ENCODE results near the gene ZBTB16. TPM values are rescaled to one million over a fixed set of nuclear protein-coding genes. Genes with fewer than 3 reads are reported as not detected.
A peak's percentile ranks its signal among the peaks of the same experiment; 100 is the strongest.

Gene ZBTB16
- total and polyA plus RNA-seq, 4 donors, result 8.9 to 140 (median 34.5) TPM

DNA sequence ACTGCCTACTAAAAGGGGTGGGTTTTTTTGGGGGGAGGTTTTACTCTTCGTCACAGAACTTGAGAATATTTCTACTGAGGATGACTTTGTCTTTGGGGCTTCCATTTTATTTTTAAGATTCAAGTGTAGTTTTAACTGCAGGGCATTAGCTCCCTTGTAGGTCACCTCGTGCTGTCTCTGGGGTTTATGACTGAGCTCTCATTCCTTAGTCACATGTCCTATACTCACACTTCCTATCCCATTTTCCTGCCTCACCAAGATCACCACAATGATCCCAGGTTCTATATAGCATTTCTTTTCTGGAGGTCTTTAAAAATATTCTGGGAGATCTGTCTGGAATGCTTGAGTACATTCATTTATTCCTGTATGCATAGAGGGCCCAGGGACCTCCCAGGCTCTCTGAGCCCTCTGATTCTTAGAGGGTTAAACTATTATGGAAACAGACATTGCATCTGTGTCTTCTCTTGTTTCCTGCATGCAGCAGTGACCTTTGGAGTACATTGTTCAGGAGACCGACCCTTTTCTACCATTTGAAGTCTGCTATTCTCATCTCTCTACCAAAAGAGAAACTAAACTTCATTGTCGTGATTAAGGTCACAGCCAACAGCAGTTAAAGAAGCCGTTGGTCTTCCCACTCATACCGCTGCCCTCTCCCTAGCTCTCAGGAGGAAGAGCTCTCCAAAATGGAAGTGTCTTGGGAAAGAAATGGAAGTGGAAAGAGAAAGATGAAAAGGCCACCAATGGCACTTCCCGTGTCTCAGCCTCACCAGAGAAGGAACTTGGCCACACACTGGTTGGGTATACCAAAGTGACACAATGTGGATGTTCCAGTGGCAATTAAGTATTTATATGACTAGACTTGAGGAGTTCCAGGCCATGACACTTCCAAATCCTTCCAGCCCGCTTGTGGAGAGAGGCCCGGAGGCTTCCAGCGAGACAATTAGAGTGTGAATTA lies 77.5 kb downstream of the ZBTB16 start:
- TF ChIP-seq, protein P1, sequence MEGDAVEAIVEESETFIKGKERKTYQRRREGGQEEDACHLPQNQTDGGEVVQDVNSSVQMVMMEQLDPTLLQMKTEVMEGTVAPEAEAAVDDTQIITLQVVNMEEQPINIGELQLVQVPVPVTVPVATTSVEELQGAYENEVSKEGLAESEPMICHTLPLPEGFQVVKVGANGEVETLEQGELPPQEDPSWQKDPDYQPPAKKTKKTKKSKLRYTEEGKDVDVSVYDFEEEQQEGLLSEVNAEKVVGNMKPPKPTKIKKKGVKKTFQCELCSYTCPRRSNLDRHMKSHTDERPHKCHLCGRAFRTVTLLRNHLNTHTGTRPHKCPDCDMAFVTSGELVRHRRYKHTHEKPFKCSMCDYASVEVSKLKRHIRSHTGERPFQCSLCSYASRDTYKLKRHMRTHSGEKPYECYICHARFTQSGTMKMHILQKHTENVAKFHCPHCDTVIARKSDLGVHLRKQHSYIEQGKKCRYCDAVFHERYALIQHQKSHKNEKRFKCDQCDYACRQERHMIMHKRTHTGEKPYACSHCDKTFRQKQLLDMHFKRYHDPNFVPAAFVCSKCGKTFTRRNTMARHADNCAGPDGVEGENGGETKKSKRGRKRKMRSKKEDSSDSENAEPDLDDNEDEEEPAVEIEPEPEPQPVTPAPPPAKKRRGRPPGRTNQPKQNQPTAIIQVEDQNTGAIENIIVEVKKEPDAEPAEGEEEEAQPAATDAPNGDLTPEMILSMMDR (IDR thresholded peaks at IDR 0.05; ENCODE audit: low read depth, low read length, missing input control), result no peak
- TF ChIP-seq HNF4A (conservative IDR thresholded peaks at IDR 0.05), result peak in 1 of 2 donors; percentile 6
- TF ChIP-seq HNF4G (IDR thresholded peaks at IDR 0.05), result no peak
- DNase-seq (ENCODE audit: low spot score), result no peak
- 62% methylated on average over 10 of the region's 10 CpGs for WGBS
- H3K27ac ChIP-seq (ENCODE audit: low read depth in 1 of 2, low read length in 2 of 2), result peak overlapping the region in 1 of 2 donors; percentile 1
- H3K27me3 ChIP-seq (ENCODE audit: control insufficient read depth in 4 of 4, insufficient read depth in 4 of 4, low read length in 3 of 4), result no peaks in the 10 kb centered on the region
- H3K9me3 ChIP-seq (ENCODE audit: control insufficient read depth in 4 of 4, low read length in 3 of 4), result no peaks in the 10 kb centered on the region
- no peak overlapping the region for H3K9ac ChIP-seq (ENCODE audit: low read depth in 1 of 2, low read length in 2 of 2)
- H3K4me3 ChIP-seq (ENCODE audit: low read depth in 1 of 3, low read length in 3 of 3), result no peak overlapping the region
- peaks cover 0 to 10% (median 3%) of the 10 kb centered on the region in 4 donors for H3K36me3 ChIP-seq (ENCODE audit: control insufficient read depth in 4 of 4, insufficient read depth in 3 of 4, low read depth in 1 of 4, low read length in 3 of 4)
- peaks cover 24 to 68% (median 49%) of the 10 kb centered on the region in 4 donors for H3K4me1 ChIP-seq (ENCODE audit: control insufficient read depth in 4 of 4, insufficient read depth in 4 of 4, low read length in 3 of 4)

DNA sequence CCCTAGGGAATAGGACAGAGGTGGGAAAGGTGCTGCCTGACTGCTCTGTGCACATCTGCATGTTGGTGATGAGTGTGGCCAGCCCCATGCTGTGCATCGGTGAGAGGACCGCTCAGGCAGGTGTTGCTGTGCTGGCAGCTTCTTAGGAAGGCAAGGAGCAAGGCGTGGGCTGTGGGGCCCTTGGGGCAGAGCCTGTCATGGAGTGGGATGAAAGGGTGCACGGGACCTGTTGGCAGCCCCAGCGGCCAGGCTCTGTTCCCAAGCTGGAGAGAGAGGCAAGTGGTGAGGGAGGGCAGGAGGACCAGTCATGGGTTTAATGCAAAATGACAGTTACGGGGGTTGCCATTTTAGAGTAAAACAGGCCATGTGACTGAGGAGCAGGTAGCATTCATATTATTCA lies 78.3 kb downstream of the ZBTB16 start:
- Histone ChIP-seq H3K4me1 (ENCODE audit: control insufficient read depth in 4 of 4, insufficient read depth in 4 of 4, low read length in 3 of 4) (peaks cover 24 to 68% (median 42%) of the 10 kb centered on the region in 4 donors), H3K4me3 (ENCODE audit: low read depth in 1 of 3, low read length in 3 of 3) (no peak overlapping the region), H3K9me3 (ENCODE audit: control insufficient read depth in 4 of 4, low read length in 3 of 4) (no peaks in the 10 kb centered on the region), H3K27ac (ENCODE audit: low read depth in 1 of 2, low read length in 2 of 2) (no peak overlapping the region), H3K27me3 (ENCODE audit: control insufficient read depth in 4 of 4, insufficient read depth in 4 of 4, low read length in 3 of 4) (no peaks in the 10 kb centered on the region), H3K36me3 (ENCODE audit: control insufficient read depth in 4 of 4, insufficient read depth in 3 of 4, low read depth in 1 of 4, low read length in 3 of 4) (peaks cover 0 to 10% (median 3%) of the 10 kb centered on the region in 4 donors), H3K9ac (ENCODE audit: low read depth in 1 of 2, low read length in 2 of 2) (no peak overlapping the region)
- DNase-seq (ENCODE audit: low spot score), result no peak
- WGBS, result 97% methylated on average over 6 of the region's 6 CpGs
- no peak for TF ChIP-seq HNF4G (IDR thresholded peaks at IDR 0.05)
- no peak for TF ChIP-seq JUND (IDR thresholded peaks at IDR 0.05)
- no peak for TF ChIP-seq TAF1 (conservative IDR thresholded peaks at IDR 0.05)
- no peak for TF ChIP-seq RXRA (IDR thresholded peaks at IDR 0.05)
- TF ChIP-seq FOXA1 (IDR thresholded peaks at IDR 0.05), result no peak
- TF ChIP-seq, protein P2, sequence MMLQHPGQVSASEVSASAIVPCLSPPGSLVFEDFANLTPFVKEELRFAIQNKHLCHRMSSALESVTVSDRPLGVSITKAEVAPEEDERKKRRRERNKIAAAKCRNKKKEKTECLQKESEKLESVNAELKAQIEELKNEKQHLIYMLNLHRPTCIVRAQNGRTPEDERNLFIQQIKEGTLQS (IDR thresholded peaks at IDR 0.05), result no peak
- TF ChIP-seq RAD21 (IDR thresholded peaks at IDR 0.05), result no peak
- no peak for TF ChIP-seq NR2F2 (IDR thresholded peaks at IDR 0.05)
- TF ChIP-seq ZBTB33 (IDR thresholded peaks at IDR 0.05), result no peak
- TF ChIP-seq, protein P3, sequence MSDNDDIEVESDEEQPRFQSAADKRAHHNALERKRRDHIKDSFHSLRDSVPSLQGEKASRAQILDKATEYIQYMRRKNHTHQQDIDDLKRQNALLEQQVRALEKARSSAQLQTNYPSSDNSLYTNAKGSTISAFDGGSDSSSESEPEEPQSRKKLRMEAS (IDR thresholded peaks at IDR 0.05), result no peak
- no peak for TF ChIP-seq EGR1 (IDR thresholded peaks at IDR 0.05; ENCODE audit: low read depth in 2 of 2)
- TF ChIP-seq GABPA (IDR thresholded peaks at IDR 0.05 in 1 of 2, conservative IDR thresholded peaks at IDR 0.05 in 1 of 2), result no peak
- TF ChIP-seq YY1 (IDR thresholded peaks at IDR 0.05), result no peak
- TF ChIP-seq HNF4A (conservative IDR thresholded peaks at IDR 0.05), result no peak

Data from liver (tissue), 9 donors.